Measurements from ENCODE around the gene EDAR. TPM values are rescaled to one million over a fixed set of nuclear protein-coding genes. Genes with fewer than 3 reads are reported as not detected.

EDAR gene
- total and polyA plus RNA-seq, 10 of the 15 experiments (the other 5 are each of a cell fraction or from before 2014, with no cell fraction given): 0.04 TPM; not detected in 9

DNA sequence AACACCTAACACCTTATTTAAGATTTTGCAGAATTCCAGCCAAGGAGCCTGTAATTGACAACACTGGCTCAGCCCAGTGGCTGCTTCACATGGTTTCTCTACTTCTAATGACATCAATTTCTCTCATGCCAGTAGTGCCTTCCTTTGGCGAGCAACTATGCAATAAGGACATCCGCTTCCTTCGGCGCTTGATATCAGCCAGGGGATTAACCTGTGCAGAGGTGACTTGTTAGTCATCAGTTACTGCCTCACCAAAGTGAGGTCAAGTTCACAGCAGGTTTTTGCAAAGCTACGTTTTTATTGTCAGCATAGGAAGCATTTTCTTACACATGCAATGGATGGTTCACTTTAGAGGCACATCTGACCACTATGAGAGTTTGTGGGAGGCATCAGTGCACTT lies 24.0 kb upstream of the EDAR start:
- RAD21 ChIA-PET (ENCODE audit: unreplicated experiment): no interaction called here
- H3K9ac ChIP-seq (ENCODE audit: control insufficient read depth, insufficient read depth, low read length): no peak overlapping the region
- no peak for DNase-seq (ENCODE audit: low read depth, low spot score)
- no peaks in the 10 kb centered on the region for H3K79me2 ChIP-seq (ENCODE audit: control insufficient read depth, insufficient read depth, low read length)
- H3K27ac ChIP-seq (ENCODE audit: control insufficient read depth, insufficient read depth): no peak overlapping the region
- no peak for ATAC-seq
- intact Hi-C loops (cut with micrococcal nuclease; ENCODE audit: unreplicated experiment) (no loop called here), in situ Hi-C loops (cut with MboI) (no loop called here)
- no peaks in the 10 kb centered on the region; a peak in 1 of 4 replicates for H3K27me3 ChIP-seq (replicated peaks in 1 of 2; ENCODE audit: control insufficient read depth in 2 of 2, insufficient read depth in 2 of 2, low read length in 1 of 2)
- H3K9me3 ChIP-seq (replicated peaks; ENCODE audit: control insufficient read depth, insufficient read depth, low read length): no peaks in the 10 kb centered on the region
- WGBS (ENCODE audit: insufficient coverage, insufficient replicate concordance, low lambda C conversion rate, missing lambda C conversion rate): 73% methylated on average over 5 of the region's 5 CpGs
- H3K4me3 ChIP-seq: no peak overlapping the region
- no peak overlapping the region for H3K4me2 ChIP-seq (ENCODE audit: control insufficient read depth, insufficient read depth)
- TF ChIP-seq CBFB (IDR thresholded peaks at IDR 0.05; ENCODE audit: low read depth) (no peak), TCF12 (IDR thresholded peaks at IDR 0.05; ENCODE audit: low read depth, low read length) (no peak), MXI1 (IDR thresholded peaks at IDR 0.05; ENCODE audit: low read depth, low read length) (no peak), NR2C2 (IDR thresholded peaks at IDR 0.05; ENCODE audit: borderline replicate concordance, control insufficient read depth, insufficient read length, low read depth) (no peak), DPF2 (IDR thresholded peaks at IDR 0.05) (no peak), TBL1XR1 (IDR thresholded peaks at IDR 0.05; ENCODE audit: low read depth, low read length) (no peak)
- H4K20me1 ChIP-seq (ENCODE audit: control insufficient read depth, insufficient read depth): no peaks in the 10 kb centered on the region
- CTCF ChIA-PET: no interaction called here
- H3K4me1 ChIP-seq (ENCODE audit: control insufficient read depth, insufficient read depth, low read length): no peaks in the 10 kb centered on the region
- no peaks in the 10 kb centered on the region for H3K36me3 ChIP-seq (ENCODE audit: control insufficient read depth in 2 of 2, insufficient read depth in 2 of 2, low read length in 1 of 2)
- no peak for FAIRE-seq
- SMC1A ChIA-PET (ENCODE audit: uncharacterized antibody, unreplicated experiment): no interaction called here
- no TSS peak for BruUV-seq (replicated peaks)
- H2AFZ ChIP-seq (ENCODE audit: control insufficient read depth, low read depth, low read length): no peak overlapping the region
- POLR2A ChIA-PET: no interaction called here

DNA sequence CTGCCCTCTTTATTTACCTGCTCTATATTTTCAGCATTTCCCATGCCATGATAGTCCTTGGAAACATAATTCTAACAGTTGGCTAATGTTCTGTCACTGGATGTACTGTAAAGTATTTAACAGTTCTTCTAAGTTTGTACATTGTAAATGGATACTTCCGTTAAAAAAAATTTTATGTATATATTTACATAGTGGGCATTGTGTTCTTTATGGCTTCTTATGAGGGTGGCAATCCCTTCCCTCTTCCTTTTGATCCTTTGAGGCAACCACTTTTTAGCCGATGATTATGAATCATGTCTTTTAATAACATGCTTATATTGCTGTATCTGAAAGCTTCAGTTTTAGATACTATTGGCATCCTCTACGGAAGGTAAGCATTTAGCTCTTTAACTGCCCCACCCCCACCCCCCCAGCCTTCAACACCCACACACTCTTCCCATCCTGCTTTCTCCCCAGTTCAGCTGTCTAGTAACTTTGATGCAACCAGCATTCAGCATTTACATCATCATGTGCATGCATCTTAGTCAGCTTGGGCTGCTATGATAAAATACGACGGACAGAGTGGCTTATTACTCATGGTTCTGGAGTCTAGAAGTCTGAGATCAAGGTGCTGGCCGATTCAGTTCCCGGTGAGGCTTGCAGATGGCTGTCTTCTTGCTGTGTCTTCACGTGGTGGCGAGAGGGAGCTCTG lies 21.0 kb upstream of the EDAR start:
- Histone ChIP-seq H3K9ac (ENCODE audit: control insufficient read depth, insufficient read depth, low read length) (no peak overlapping the region), H4K20me1 (ENCODE audit: control insufficient read depth, insufficient read depth) (no peaks in the 10 kb centered on the region), H3K4me1 (ENCODE audit: control insufficient read depth, insufficient read depth, low read length) (no peaks in the 10 kb centered on the region), H3K27me3 (replicated peaks in 1 of 2; ENCODE audit: control insufficient read depth in 2 of 2, insufficient read depth in 2 of 2, low read length in 1 of 2) (no peaks in the 10 kb centered on the region; a peak in 1 of 4 replicates), H3K27ac (ENCODE audit: control insufficient read depth, insufficient read depth) (no peak overlapping the region), H3K36me3 (ENCODE audit: control insufficient read depth in 2 of 2, insufficient read depth in 2 of 2, low read length in 1 of 2) (no peaks in the 10 kb centered on the region), H3K79me2 (ENCODE audit: control insufficient read depth, insufficient read depth, low read length) (no peaks in the 10 kb centered on the region), H3K4me3 (no peak overlapping the region), H2AFZ (ENCODE audit: control insufficient read depth, low read depth, low read length) (no peak overlapping the region), H3K9me3 (replicated peaks; ENCODE audit: control insufficient read depth, insufficient read depth, low read length) (no peaks in the 10 kb centered on the region), H3K4me2 (ENCODE audit: control insufficient read depth, insufficient read depth) (no peak overlapping the region)
- DNase-seq (ENCODE audit: low read depth, low spot score) (no peak), FAIRE-seq (no peak), ATAC-seq (no peak)
- POLR2A ChIA-PET: no interaction called here
- BruUV-seq (replicated peaks): no TSS peak
- TF ChIP-seq CBFB (IDR thresholded peaks at IDR 0.05; ENCODE audit: low read depth) (no peak), RAD51 (IDR thresholded peaks at IDR 0.05) (no peak), ATF7 (IDR thresholded peaks at IDR 0.05; ENCODE audit: low read depth) (no peak)
- CTCF ChIA-PET: interaction anchor here (1.0 kb wide), 1 partner anchor 79 kb away, joined by 3 read pairs; no protein-coding TSS in a partner anchor
- in situ Hi-C loops (cut with MboI) (no loop called here), intact Hi-C loops (cut with micrococcal nuclease; ENCODE audit: unreplicated experiment) (no loop called here)
- SMC1A ChIA-PET (ENCODE audit: uncharacterized antibody, unreplicated experiment): interaction anchor here (1.0 kb wide), 1 partner anchor 50 kb away, joined by 3 read pairs; no protein-coding TSS in a partner anchor
- RAD21 ChIA-PET (ENCODE audit: unreplicated experiment): no interaction called here
- 41% methylated on average over 9 of the region's 9 CpGs for WGBS (ENCODE audit: insufficient coverage, insufficient replicate concordance, low lambda C conversion rate, missing lambda C conversion rate)
